Right cardiac atrium (tissue), 5 donors: ENCODE measurements around the gene NAP1L1. TPM values are rescaled to one million over a fixed set of nuclear protein-coding genes. Genes with fewer than 3 reads are reported as not detected.

Source experiments
- ATAC-seq, 2 donors: fragments of 200-7000 bp; cut with Tn5 transposase; one replicate each; pipeline versions ENCODE4 v1.8.0 to v1.9.1; 2020; ENCODE audit warnings: moderate library complexity in 2 of 2, mild to moderate bottlenecking in 1 of 2
- DNase-seq, 3 donors: peaks; one replicate each; pipeline ENCODE4 v3.0.0-alpha.2; 2020
- H3K27ac ChIP-seq: one replicate; pipeline ENCODE4 v1.5.1; 2013; ENCODE audit warnings: mild to moderate bottlenecking, low read length, control low read depth, moderate library complexity
- H3K27me3 ChIP-seq: one replicate; pipeline ENCODE4 v1.6.1; 2013; ENCODE audit not compliant: control insufficient read depth, insufficient read depth
- H3K4me1 ChIP-seq: one replicate; pipeline ENCODE4 v1.6.1; 2013; ENCODE audit warnings: low read length; ENCODE audit not compliant: control insufficient read depth, insufficient read depth
- H3K4me3 ChIP-seq: one replicate; pipeline ENCODE4 v1.5.1; 2013; ENCODE audit warnings: low read length, control low read depth
- H3K9me3 ChIP-seq: one replicate; pipeline ENCODE4 v1.6.1; 2013; ENCODE audit warnings: low read length; ENCODE audit not compliant: control insufficient read depth
- WGBS: extraction: QIAGEN DNeasy Blood & Tissue Kit; methylation state at CpG from one replicate; pipeline ENCODE4 v1.1.7; 2013; 5-methylcytosine and 5-hydroxymethylcytosine counted together
- intact Hi-C, 4 donors: fragments of 100-400 bp; cut with DNase I; formaldehyde crosslinking; loops; one replicate each; pipeline versions ENCODE4 v1.11.0 to v1.14.0; 2022 to 2023
- polyA plus RNA-seq: library from polyadenylated mRNA; stranded (reverse); fragments of 200-250 nt; gene quantifications from one replicate; pipeline ENCODE4 v1.2.3, GENCODE V29; 2013
- total RNA-seq, 4 donors: library from RNA; stranded (reverse); fragmentation: NEBNext Ultra II Directional; extraction: Animal tissue kit (Norgen Biotek cat#: 25700); gene quantifications; one replicate each; pipeline ENCODE4 v1.2.1, GENCODE V29; 2021
- donor health status: healthy with polysubstance abuse.
- donor health status: DM: no; HTN: yes; CAD: no.
- donor health status: DM: no; HTN: no; CAD: no.
- donor health status: DM: no; HTN: yes; CAD: no; lungs with severe emphysema.
- donor health status: DM: yes; HTN: yes; CAD: no.

Gene NAP1L1
- total and polyA plus RNA-seq, 5 donors = 335 to 471 (median 371) TPM

DNA sequence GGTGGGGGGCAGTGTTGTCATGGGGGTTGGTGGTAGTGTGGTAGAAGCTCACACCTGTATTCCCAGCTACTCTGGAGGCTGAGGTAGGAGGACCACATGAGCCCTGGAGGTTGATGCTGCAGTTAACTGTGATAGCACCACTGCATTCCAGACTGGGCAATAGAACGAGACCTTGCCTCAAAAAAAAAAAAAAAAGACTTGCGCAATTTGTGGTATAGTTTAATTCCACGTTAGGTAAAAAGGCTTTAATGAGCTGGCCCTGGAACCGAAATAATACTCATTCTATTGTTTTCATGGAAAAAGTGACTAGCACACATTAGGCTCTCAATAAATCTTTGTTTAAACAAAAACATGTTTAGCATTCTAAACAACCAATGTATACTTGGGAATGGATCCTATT, 25.4 kb upstream of the NAP1L1 start:
- Histone ChIP-seq H3K4me1 (no peaks in the 10 kb centered on the region), H3K4me3 (no peak overlapping the region), H3K27ac (no peak overlapping the region), H3K27me3 (no peaks in the 10 kb centered on the region), H3K9me3 (no peaks in the 10 kb centered on the region)
- ATAC-seq (no peak), DNase-seq (no peak)
- 83% methylated on average over 4 of the region's 4 CpGs for WGBS
- intact Hi-C loops = no loop called here

DNA sequence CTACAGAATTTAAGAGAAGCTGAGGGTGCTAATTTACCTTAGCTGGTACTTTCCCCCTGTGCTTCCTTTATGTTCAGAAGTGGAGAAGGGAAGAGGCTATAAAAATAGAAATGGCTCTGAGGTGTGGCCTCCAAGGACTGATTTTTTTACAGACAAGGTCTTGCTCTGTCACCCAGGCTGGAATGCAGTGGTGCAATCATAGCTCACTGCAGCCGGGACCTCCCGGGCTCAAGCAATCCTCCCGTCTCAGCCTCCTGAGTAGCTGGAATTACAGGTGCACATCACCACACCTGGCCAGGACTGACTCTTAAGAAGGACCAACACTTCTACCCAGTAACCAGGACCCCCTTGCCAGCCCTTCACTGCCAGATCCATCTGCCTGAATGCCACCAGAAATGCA, 23.9 kb upstream of the NAP1L1 start:
- intact Hi-C loops = no loop called here
- Histone ChIP-seq H3K27me3 (no peaks in the 10 kb centered on the region), H3K27ac (no peak overlapping the region), H3K4me3 (no peak overlapping the region), H3K4me1 (no peaks in the 10 kb centered on the region), H3K9me3 (no peaks in the 10 kb centered on the region)
- WGBS = 84% methylated on average over 3 of the region's 3 CpGs
- ATAC-seq (no peak), DNase-seq (no peak)

DNA sequence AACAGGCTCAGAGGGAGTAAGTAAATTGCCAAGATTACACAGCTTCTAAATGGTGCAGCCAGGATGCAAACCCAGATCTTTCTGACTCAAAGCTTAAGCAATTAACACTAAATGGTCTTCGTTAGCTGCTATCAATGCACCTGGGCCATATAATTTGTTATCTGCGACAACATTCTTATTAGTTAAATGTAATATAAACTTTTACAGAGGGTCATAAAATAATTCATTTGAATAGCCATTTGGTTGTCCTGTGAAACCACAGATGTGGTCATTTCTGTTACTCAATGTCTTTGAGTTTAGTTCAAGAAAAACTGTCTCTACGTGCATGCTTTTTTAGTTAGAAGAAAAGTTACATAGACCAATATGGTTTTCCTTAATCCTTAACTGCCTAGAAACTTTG, 22.1 kb upstream of the NAP1L1 start:
- WGBS = 59% methylated on average over 3 of the region's 3 CpGs
- intact Hi-C loops = no loop called here
- Histone ChIP-seq H3K27ac (no peak overlapping the region), H3K4me3 (no peak overlapping the region), H3K9me3 (no peaks in the 10 kb centered on the region), H3K4me1 (no peaks in the 10 kb centered on the region), H3K27me3 (no peaks in the 10 kb centered on the region)
- DNase-seq = no peak
- no peak for ATAC-seq

DNA sequence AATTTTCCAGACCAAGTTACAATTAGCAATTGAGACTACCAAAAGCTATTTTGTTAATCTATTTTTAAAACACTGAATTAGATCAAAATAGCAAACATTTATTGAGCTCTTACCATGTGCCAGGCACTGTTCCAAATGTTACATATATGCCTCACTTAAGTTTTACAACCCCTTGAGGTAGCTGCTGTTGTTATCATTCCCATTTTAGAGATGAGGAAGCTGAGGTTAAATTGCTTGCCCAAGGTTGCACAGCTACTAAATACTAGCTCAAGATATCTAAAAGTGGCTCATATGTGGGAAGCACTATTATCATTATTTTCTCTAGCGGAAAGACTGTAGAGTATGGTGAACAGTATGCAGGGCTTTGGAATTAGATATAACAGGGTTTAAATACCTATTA, 19.5 kb upstream of the NAP1L1 start:
- 99% methylated on average over 1 of the region's 1 CpG for WGBS
- DNase-seq (no peak), ATAC-seq (no peak)
- Histone ChIP-seq H3K4me3 (no peak overlapping the region), H3K4me1 (no peaks in the 10 kb centered on the region), H3K27ac (no peak overlapping the region), H3K27me3 (no peaks in the 10 kb centered on the region), H3K9me3 (no peaks in the 10 kb centered on the region)
- intact Hi-C loops = no loop called here

DNA sequence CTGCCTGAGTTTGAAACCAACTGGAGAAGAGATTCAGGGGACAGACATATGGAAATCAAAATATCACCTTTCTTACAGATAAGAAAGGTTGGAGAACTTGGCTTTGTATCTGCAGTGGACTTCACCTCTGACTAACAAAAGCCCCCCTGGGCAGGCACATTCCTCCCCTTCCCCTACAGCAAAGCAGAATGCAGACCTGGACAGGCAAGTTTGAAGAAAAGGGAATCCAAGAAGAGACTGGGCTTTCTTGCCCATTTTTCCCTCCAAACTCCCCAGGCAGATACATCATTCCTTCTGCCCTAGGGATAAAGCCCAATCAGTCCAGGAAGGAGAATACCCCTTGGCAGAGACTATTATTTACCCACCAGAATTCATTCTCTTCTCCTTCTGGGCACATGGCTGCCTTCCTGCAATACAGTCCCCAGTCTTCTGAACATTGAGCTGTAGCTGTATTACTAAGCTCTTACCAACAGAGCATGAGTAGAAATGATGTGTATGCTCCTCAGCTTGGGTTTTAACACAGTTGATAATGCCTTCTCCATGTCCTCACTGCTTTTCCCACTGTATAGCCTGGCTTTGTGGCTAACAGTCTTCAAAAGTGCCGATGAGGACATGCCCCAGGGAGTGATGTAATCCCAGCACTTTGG, 17.4 kb upstream of the NAP1L1 start:
- WGBS = 73% methylated on average over 1 of the region's 1 CpG
- intact Hi-C loops = no loop called here
- ATAC-seq = no peak

DNA sequence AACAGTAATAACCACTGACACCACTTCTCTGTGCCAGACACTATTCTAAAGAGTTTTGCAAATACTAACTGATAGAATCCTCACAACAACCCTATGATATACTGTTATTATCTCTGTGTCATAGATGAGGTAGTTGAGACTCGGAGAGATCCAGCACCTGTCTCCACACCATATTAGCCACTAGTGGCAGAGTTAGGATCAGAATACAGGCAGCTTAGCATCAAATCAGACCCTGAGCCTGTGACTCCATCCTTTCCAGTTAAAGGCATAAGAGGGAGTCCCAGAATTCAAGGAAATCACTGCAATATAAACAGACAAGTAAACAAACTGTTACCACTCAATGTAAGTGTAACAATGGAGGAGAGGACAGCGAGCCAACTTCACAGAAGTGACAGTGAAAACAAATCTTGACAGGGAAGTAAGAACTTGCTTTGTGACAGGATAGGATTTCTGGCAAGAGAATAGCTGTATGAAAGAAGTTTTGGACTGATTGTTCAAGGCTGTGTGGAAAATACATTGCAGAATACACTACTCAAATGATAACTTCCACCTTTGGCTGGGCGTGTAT, 11.7 kb upstream of the NAP1L1 start:
- Histone ChIP-seq H3K4me1 (no peaks in the 10 kb centered on the region), H3K4me3 (no peak overlapping the region), H3K9me3 (no peaks in the 10 kb centered on the region), H3K27ac (no peak overlapping the region), H3K27me3 (no peaks in the 10 kb centered on the region)
- whole genome bisulfite sequencing = 55% methylated on average over 3 of the region's 3 CpGs
- intact Hi-C loops = no loop called here
- ATAC-seq (no peak), DNase-seq (no peak)

More for the DNA sequence above, 17.4 kb upstream of the NAP1L1 start:
- Histone ChIP-seq H3K4me3 (no peak overlapping the region), H3K4me1 (no peaks in the 10 kb centered on the region), H3K27ac (no peak overlapping the region), H3K27me3 (no peaks in the 10 kb centered on the region), H3K9me3 (no peaks in the 10 kb centered on the region)
- no peak for DNase-seq

DNA sequence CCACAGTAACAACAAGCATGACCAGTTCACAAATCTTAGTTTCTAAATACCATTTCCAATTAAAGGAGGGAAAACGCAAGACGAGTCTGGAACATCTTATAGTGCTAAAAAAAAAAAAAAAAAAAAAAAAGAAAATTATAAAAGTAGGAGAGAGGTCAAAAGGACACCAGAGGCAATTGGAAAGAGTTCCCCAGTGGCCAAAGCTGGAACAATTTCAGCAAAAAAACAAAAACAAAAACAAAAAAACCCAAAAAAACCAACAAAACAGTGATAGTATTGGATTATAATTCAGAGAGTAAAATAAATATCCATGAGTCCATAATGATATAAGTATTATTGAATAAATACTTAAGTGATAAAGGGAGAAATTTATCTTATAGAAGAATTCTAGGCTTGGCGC, 10.3 kb upstream of the NAP1L1 start:
- no peak for DNase-seq
- Histone ChIP-seq H3K27ac (no peak overlapping the region), H3K27me3 (no peaks in the 10 kb centered on the region), H3K9me3 (no peaks in the 10 kb centered on the region), H3K4me1 (no peaks in the 10 kb centered on the region), H3K4me3 (no peak overlapping the region)
- intact Hi-C loops = no loop called here
- 96% methylated on average over 3 of the region's 3 CpGs for whole genome bisulfite sequencing
- ATAC-seq = no peak

DNA sequence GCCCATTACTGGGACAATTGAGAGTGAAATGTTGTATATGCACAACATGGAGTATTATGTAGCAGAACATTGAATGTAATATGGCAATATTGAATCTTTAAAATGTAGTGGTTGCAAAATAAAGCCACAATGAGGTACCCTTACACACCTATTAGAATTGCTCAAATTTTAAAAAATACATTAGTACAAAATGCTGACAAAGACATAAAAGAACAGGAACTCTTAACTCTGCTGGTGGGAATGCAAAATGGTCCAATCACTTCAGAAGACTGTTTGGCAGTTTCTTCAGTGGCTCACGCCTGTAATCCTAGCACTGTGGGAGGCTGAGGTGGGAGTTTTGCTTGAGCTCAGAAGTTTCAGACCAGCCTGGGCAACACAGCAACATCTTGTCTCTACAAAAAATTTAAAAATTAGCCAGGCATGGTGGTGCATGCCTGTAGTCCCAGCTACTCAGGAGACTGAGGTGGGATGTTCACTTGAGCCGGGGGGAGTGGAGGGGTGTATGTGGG, 6.8 kb upstream of the NAP1L1 start:
- intact Hi-C loops = no loop called here
- no peaks in the 10 kb centered on the region for H3K9me3 ChIP-seq
- H3K4me1 ChIP-seq = no peaks in the 10 kb centered on the region
- ATAC-seq (no peak), DNase-seq (no peak)
- WGBS = 80% methylated on average over 2 of the region's 2 CpGs
- H3K4me3 ChIP-seq = no peak overlapping the region
- H3K27ac ChIP-seq = no peak overlapping the region
- no peaks in the 10 kb centered on the region for H3K27me3 ChIP-seq

DNA sequence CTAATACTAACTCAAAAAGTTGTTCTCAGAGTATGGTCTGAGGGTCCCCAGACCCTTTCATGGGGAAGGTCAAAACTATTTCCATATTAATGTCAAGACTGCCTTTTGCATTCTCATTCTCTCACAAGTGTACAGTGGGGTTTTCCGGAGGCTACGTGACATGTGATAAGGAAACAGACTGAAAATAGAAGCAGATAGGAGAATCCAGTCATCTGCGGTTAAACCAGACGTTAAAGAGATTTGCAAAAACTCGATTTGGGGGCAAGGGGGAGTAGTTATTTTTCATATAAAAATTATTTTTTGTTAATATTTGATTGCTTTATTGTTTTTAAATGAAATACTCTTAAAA, 1.0 kb upstream of the NAP1L1 start:
- Histone ChIP-seq H3K4me3 (peak overlapping the region; percentile 89), H3K27me3 (no peaks in the 10 kb centered on the region), H3K4me1 (peaks cover 2% of the 10 kb centered on the region), H3K9me3 (no peaks in the 10 kb centered on the region), H3K27ac (peak overlapping the region; percentile 56)
- no peak for ATAC-seq
- WGBS = 2% methylated on average over 5 of the region's 5 CpGs
- intact Hi-C loops = loop anchor here in 2 of 4 donors (2.0 to 10.0 kb wide), 2 partner anchors 259 to 263 kb away; partner anchors contain the start of gene BBS10 (in 2 of the 2)
- no peak for DNase-seq

DNA sequence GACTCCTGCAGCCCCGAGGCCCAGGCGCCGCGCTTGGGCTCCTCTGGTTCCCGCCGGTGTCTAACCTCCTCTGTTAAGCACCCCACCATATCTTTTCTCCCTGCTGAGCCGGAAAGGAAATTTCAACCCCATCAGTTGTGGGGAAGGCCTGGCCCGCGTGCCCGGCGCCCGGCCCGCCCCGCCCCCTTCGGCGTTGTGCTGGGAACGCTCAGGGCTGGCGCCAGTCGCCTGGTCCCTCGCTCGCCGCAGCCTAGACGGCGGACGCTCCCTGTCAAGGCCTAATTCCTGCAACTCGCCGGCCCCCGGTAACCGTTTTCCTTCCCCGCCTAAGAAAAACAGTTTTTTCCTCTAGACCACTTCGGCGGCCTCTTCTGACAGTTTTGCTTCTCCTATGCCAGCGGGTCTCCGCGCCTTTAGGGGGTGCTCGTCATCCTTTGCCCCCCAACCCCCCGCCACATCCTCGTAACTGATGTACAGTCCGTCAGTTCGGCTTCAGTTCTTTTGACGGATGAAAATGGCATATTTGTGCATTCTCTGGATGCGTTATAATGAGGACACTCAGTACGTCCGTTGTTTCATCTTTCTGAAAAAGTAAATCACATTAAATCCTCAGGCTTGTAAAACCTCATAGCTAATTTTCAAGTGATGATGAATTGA, 506 bp upstream of the NAP1L1 start:
- ATAC-seq (peak; percentile 93 to 94), DNase-seq (peak in 2 of 3 donors; percentile 86 to 95)
- WGBS = under 1% methylated on average over 44 of the region's 44 CpGs
- H3K9me3 ChIP-seq = no peaks in the 10 kb centered on the region
- no peaks in the 10 kb centered on the region for H3K27me3 ChIP-seq
- H3K4me3 ChIP-seq = peak overlapping the region; percentile 89
- peak overlapping the region; percentile 93 for H3K27ac ChIP-seq
- peaks cover 2% of the 10 kb centered on the region for H3K4me1 ChIP-seq
- intact Hi-C loops = loop anchor here in 3 of 4 donors (2.0 to 10.0 kb wide), 3 partner anchors 260 to 264 kb away; partner anchors contain the start of gene BBS10 (in 3 of the 3)

DNA sequence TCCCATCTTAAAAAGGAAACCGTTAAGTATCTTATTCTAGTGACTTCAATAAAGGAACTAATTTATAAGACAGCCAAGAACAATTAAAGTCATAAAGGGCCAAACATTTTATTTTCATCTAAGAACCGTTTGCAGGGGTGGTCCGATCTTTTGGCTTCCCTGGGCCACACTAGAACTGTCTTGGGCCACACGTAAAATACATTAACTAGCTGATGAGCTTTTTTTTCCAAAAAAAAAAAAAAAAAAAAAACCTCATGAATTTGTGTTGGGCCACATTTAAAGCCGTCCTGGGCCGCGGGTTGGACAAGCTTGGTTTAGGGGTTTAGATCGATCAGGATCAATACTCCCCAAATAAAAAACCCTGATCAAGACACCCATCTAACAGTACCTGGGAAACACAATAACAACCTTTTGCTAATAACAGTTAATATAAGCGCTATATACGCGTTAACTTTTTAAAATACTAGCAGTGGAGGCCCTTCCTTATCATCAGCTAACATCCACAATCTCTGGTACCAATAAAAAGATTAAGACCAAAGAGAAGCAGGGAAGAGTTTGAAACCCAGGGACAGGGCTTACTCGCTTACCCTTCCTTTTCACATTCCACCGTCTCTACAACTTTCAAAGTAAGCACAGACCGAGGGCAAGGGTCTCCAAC, 1.1 kb downstream of the NAP1L1 start:
- ATAC-seq (no peak), DNase-seq (no peak)
- Histone ChIP-seq H3K4me1 (peaks cover 2% of the 10 kb centered on the region), H3K4me3 (peak overlapping the region; percentile 89), H3K27ac (peak overlapping the region; percentile 96), H3K9me3 (peaks cover 2% of the 10 kb centered on the region), H3K27me3 (no peaks in the 10 kb centered on the region)
- intact Hi-C loops = loop anchor here in 2 of 4 donors (5.0 to 10.0 kb wide), 2 partner anchors 261 to 264 kb away; partner anchors contain the start of gene BBS10 (in 2 of the 2)
- 4% methylated on average over 14 of the region's 14 CpGs for WGBS
